Measurements from ENCODE around the gene ZNF664.

DNA sequence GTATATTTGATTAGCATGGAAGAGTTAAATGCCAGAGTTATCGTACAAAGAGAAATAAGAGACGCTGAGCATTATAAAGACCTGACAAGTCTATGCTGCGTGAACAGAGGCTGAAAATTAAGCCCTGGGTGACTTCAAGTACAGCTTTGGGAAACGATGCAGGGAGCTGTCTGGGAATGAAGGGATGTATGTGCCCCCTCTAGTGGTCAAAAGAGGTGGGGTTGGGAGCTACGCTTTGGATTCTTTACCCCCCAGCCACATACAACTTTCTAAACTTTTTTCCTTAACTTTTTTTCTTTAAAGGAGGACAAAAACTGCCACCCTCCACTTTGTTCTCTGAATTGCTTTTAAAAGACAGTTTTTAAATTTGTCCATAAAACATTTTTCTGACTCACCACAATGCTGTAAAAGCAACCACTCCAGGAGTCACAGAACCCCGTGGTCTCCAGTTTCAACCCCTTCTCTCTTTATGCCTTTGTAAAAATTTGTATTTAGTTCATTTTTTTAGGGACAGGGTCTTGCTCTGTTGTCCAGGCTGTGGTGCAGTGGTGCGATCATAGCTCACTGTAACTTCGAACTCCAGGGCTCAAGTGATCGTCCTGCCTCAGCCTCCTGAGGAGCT is 59.4 kb downstream of the ZNF664 start:
- TF ChIP-seq, protein P1, sequence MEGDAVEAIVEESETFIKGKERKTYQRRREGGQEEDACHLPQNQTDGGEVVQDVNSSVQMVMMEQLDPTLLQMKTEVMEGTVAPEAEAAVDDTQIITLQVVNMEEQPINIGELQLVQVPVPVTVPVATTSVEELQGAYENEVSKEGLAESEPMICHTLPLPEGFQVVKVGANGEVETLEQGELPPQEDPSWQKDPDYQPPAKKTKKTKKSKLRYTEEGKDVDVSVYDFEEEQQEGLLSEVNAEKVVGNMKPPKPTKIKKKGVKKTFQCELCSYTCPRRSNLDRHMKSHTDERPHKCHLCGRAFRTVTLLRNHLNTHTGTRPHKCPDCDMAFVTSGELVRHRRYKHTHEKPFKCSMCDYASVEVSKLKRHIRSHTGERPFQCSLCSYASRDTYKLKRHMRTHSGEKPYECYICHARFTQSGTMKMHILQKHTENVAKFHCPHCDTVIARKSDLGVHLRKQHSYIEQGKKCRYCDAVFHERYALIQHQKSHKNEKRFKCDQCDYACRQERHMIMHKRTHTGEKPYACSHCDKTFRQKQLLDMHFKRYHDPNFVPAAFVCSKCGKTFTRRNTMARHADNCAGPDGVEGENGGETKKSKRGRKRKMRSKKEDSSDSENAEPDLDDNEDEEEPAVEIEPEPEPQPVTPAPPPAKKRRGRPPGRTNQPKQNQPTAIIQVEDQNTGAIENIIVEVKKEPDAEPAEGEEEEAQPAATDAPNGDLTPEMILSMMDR (IDR thresholded peaks at IDR 0.05): peak; percentile 99
- no peak for TF ChIP-seq ZFX (IDR thresholded peaks at IDR 0.05; ENCODE audit: borderline replicate concordance)

Data from 22Rv1 (cell line).